ENCODE data around the gene ADNP2.

The ADNP2 gene, protein sequence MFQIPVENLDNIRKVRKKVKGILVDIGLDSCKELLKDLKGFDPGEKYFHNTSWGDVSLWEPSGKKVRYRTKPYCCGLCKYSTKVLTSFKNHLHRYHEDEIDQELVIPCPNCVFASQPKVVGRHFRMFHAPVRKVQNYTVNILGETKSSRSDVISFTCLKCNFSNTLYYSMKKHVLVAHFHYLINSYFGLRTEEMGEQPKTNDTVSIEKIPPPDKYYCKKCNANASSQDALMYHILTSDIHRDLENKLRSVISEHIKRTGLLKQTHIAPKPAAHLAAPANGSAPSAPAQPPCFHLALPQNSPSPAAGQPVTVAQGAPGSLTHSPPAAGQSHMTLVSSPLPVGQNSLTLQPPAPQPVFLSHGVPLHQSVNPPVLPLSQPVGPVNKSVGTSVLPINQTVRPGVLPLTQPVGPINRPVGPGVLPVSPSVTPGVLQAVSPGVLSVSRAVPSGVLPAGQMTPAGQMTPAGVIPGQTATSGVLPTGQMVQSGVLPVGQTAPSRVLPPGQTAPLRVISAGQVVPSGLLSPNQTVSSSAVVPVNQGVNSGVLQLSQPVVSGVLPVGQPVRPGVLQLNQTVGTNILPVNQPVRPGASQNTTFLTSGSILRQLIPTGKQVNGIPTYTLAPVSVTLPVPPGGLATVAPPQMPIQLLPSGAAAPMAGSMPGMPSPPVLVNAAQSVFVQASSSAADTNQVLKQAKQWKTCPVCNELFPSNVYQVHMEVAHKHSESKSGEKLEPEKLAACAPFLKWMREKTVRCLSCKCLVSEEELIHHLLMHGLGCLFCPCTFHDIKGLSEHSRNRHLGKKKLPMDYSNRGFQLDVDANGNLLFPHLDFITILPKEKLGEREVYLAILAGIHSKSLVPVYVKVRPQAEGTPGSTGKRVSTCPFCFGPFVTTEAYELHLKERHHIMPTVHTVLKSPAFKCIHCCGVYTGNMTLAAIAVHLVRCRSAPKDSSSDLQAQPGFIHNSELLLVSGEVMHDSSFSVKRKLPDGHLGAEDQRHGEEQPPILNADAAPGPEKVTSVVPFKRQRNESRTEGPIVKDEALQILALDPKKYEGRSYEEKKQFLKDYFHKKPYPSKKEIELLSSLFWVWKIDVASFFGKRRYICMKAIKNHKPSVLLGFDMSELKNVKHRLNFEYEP

DNA sequence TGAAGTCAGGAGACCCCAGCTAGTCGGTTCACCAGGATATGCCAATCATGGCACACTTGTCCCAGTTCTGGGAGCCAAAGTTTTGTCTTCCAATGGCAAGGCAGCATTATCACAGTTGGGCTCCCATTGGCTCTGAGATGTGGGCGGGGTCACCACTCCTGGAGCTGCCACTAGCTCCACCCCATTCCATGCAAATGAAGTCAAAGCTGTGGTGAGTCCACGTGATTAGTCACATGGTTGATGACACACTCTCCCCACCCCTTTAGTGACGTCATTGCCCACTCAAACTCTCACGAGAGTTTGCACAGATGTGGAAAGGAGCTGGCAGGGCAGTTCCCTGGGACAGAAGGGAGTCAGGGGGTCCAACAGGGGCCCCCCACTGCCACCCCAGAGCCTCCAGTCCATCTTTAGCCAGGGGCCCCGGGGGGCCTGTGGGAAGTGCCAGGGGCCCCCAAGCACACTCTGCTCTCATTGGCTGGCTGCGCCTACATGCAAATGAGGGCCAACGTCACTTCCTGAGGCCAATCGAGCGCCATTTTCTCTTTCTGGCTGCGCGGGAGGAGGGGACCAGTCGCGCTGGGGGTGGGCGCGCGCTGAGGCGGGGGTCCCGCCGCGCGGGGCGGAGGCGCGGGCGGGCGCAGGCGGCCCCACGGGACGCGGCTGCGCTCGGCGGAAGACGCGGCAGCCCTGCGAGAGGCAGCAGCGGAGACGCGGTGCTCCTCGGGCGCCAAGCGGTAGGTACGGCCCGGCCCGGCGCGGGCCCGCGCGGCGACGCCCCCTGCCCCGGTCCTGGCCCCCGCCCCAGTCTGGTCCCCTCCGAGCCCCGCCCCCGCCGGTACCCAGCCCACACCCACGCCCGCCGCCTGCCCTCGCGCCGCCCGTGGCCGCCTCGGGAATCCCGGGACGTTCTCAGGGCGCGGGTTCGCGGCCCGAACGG is at the start of gene ADNP2:
ADNP2 (plus strand) TSS at position 524 of the 937 bp plus-strand sequence. CDS start 8,281 bp downstream, outside the sequence.
- Histone ChIP-seq H4K20me1 (peaks cover 41% of the 10 kb centered on the region), H3K9ac (peak within 1 kb of the TSS; percentile 84), H3K4me2 (peak within 1 kb of the TSS; percentile 91), H3K27ac (peak within 1 kb of the TSS; percentile 83), H3K36me3 (no peaks in the 10 kb centered on the region), H3K4me1 (peaks cover 26% of the 10 kb centered on the region), H3K4me3 (peak within 1 kb of the TSS; percentile 83), H3K27me3 (no peaks in the 10 kb centered on the region), H3K9me3 (no peaks in the 10 kb centered on the region)
- no peak for TF ChIP-seq Cebpa-rat (IDR thresholded peaks at IDR 0.05)

DNA sequence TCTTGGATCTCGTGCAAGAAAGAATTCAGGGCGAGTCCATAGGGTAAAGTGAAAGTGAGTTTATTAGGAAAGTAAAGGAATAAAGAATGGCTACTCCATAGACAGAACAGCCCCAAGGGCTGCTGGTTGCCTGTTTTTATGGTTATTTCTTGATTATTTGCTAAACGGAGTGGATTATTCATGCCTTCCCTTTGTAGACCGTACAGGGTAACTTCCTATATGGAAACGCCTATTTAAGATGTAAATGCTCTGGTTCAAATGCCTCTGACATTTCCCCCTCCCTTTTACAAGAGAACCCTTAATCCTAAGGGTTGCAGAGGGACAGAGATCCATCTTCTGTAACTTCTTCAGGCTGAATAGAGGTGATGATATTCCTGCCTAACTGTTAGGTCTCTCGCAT is 49.1 kb upstream of the ADNP2 start:
- H4K20me1 ChIP-seq, result no peaks in the 10 kb centered on the region
- H3K27me3 ChIP-seq, result no peaks in the 10 kb centered on the region
- TF ChIP-seq Cebpa-rat (IDR thresholded peaks at IDR 0.05), result no peak
- H3K4me3 ChIP-seq, result no peak overlapping the region
- H3K9ac ChIP-seq, result no peak overlapping the region
- H3K27ac ChIP-seq, result no peak overlapping the region
- peaks cover 16% of the 10 kb centered on the region for H3K4me1 ChIP-seq
- H3K9me3 ChIP-seq, result peaks cover 83% of the 10 kb centered on the region
- no peak overlapping the region for H3K4me2 ChIP-seq
- peaks cover 27% of the 10 kb centered on the region; the same call in 1 of the 2 replicates for H3K36me3 ChIP-seq

DNA sequence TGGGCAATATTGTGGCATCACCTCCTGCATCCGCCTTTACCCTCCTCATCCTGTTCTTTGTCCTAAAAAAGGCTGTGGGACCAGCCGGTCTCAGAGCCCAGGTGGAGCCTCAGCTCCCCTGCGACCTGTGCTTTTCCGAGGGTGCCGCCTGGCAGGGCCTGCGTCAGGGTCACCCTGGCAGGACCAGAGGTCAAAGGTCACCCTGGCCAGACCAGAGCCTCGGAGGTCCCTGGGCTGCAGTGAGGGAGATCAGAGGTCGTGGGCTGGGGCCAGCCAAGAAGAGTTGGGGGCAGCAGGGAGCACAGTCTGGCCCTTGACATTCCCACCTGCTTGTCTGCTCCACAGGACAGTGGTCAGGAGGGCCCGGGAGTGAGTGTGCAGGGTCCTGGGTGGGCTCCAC is 43.4 kb upstream of the ADNP2 start:
- no peaks in the 10 kb centered on the region for H3K4me1 ChIP-seq
- H3K9ac ChIP-seq, result no peak overlapping the region
- no peak overlapping the region for H3K27ac ChIP-seq
- peaks cover 10% of the 10 kb centered on the region; the same call in 1 of the 2 replicates for H3K36me3 ChIP-seq
- TF ChIP-seq Cebpa-rat (IDR thresholded peaks at IDR 0.05), result no peak
- no peak overlapping the region for H3K4me2 ChIP-seq
- H3K4me3 ChIP-seq, result no peak overlapping the region
- no peaks in the 10 kb centered on the region for H4K20me1 ChIP-seq
- no peaks in the 10 kb centered on the region for H3K27me3 ChIP-seq
- peaks cover 28% of the 10 kb centered on the region for H3K9me3 ChIP-seq

DNA sequence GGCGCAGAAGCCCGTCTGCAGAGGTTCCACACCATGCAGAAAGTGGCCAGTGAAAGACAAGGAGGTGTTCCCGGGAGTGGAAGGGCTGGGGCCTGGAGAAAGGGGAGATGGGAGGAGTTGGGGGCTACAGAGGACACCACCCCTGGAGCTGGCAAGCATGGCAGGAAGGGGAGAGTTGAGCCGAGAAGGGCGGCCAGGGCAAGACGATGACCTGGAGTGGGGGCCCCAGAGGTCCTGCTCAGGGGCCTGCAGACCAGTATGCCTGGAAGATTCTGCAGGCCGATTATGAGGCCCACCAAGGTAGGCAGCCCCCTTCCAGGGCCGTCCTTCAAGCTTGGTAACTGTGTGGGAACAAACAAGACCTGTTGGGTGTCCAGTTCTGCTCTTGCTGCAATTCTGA is 41.7 kb upstream of the ADNP2 start:
- Histone ChIP-seq H3K27ac (no peak overlapping the region), H3K4me1 (no peaks in the 10 kb centered on the region), H3K4me2 (no peak overlapping the region), H4K20me1 (no peaks in the 10 kb centered on the region), H3K27me3 (no peaks in the 10 kb centered on the region), H3K36me3 (peaks cover 9% of the 10 kb centered on the region; the same call in 1 of the 2 replicates), H3K4me3 (no peak overlapping the region), H3K9ac (no peak overlapping the region), H3K9me3 (peaks cover 13% of the 10 kb centered on the region)
- TF ChIP-seq Cebpa-rat (IDR thresholded peaks at IDR 0.05), result no peak

DNA sequence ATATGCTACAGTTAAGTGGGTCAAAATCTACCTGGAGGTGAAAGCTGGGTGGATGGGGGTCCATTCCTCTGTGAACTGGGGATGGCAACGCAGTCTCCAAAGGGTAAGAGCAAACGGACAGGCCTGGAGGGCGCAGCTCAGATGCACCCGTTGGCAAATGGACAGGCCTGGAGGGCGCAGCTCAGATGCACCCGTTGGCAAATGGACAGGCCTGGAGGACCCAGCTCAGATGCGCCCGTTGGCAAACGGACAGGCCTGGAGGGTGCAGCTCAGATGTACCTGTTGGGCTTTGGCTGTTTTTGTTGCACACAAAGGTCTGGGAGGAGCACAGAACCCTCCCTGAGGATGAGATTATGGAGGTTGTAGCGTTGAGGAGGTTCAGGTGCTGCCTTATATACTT is 41.2 kb upstream of the ADNP2 start:
- Histone ChIP-seq H3K36me3 (peaks cover 9% of the 10 kb centered on the region; the same call in 1 of the 2 replicates), H3K4me1 (no peaks in the 10 kb centered on the region), H3K4me3 (no peak overlapping the region), H3K27me3 (no peaks in the 10 kb centered on the region), H3K4me2 (no peak overlapping the region), H4K20me1 (no peaks in the 10 kb centered on the region), H3K9ac (no peak overlapping the region), H3K9me3 (peaks cover 9% of the 10 kb centered on the region; the same call in 1 of the 2 replicates), H3K27ac (no peak overlapping the region)
- TF ChIP-seq Cebpa-rat (IDR thresholded peaks at IDR 0.05), result no peak

DNA sequence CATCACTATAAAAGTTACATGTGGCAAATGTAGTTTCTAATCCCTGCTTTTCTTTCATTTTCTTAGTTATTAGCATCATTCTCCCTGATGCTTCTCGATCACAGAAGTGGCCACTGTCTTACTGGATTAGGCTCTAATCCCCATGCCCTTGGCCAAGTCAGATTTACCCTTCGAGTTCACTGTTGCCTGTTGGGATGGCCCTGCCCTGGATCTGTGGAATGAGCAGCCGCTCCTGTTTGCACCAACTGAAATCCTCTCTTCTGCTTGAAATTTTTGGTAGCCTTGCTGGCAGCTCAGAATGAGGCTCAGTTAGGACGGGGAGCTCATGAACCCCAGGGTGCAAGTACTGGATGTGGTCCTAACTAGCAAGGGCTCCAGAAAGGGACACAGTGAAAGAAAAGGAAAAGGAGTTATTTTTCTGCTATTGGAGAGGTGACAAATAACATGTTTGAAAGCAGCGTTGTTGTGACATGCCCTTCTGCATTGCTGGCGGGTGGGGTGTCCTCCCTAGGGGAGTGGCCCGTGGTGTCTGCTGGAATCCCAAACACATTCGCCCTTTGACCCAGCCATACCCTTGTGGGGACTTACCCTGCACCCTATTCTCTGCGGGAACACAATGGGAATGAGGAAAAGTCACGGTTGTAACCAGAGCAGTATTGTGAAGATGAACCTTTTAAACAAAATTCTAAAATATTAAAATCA is 40.3 kb upstream of the ADNP2 start:
- H3K4me1 ChIP-seq, result no peaks in the 10 kb centered on the region
- H3K27ac ChIP-seq, result no peak overlapping the region
- no peak overlapping the region for H3K4me2 ChIP-seq
- no peak for TF ChIP-seq Cebpa-rat (IDR thresholded peaks at IDR 0.05)
- no peaks in the 10 kb centered on the region for H3K27me3 ChIP-seq
- H3K9ac ChIP-seq, result no peak overlapping the region
- H3K4me3 ChIP-seq, result no peak overlapping the region
- H3K9me3 ChIP-seq, result peaks cover 2% of the 10 kb centered on the region; the same call in 1 of the 2 replicates
- H3K36me3 ChIP-seq, result peaks cover 13% of the 10 kb centered on the region; the same call in 1 of the 2 replicates
- no peaks in the 10 kb centered on the region for H4K20me1 ChIP-seq

DNA sequence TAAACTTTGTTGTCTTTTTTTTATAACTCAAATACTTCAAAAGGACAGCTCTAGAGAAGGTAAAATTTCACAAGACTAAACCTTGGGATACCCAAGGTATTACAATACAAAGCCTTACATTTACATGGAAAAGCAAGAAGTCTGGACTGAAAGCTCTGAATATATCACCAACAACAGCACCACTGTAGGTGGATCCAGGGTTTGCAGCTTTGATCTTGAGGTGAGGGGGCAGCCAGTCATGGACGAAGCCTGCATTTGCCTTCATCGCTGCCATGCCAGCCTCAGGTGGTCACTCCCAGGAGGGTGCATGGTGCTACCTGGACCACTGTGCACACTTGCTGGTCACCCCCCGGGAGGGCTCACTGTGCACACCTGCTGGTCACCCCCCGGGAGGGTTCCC is 38.2 kb upstream of the ADNP2 start:
- Histone ChIP-seq H3K9ac (no peak overlapping the region), H3K9me3 (no peaks in the 10 kb centered on the region; the same call in 1 of the 2 replicates), H3K27ac (no peak overlapping the region), H3K4me3 (no peak overlapping the region), H3K4me2 (no peak overlapping the region), H3K36me3 (peaks cover 12% of the 10 kb centered on the region; the same call in 1 of the 2 replicates), H3K4me1 (no peaks in the 10 kb centered on the region), H4K20me1 (no peaks in the 10 kb centered on the region), H3K27me3 (no peaks in the 10 kb centered on the region)
- TF ChIP-seq Cebpa-rat (IDR thresholded peaks at IDR 0.05), result no peak

DNA sequence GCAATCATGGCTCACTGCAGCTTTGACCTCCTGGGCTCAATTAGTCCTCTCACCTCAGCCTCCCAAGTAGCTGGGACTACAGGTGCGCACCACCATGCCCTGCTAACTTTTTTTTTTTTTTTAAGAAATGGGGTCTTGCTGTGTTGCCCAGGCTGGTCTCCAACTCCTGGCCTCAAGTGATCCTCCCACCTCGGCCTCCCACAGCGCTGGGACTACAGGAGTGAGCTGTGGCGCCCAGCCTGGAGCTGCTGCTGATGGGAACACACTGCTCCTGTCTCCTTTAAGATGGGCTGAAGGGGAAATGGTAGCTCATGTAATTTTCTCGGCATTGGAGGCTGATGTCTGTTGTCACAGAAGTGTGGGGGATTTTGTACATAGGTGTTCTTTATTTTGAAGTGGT is 34.9 kb upstream of the ADNP2 start:
- Histone ChIP-seq H3K27ac (no peak overlapping the region), H3K4me2 (no peak overlapping the region), H4K20me1 (no peaks in the 10 kb centered on the region), H3K36me3 (peaks cover 12% of the 10 kb centered on the region; the same call in 1 of the 2 replicates), H3K9me3 (no peaks in the 10 kb centered on the region; the same call in 1 of the 2 replicates), H3K27me3 (no peaks in the 10 kb centered on the region), H3K4me3 (no peak overlapping the region), H3K9ac (no peak overlapping the region), H3K4me1 (no peaks in the 10 kb centered on the region)
- TF ChIP-seq Cebpa-rat (IDR thresholded peaks at IDR 0.05), result no peak

Data from BLaER1 (cell line).